Activated naive CD4-positive, alpha-beta T cell treated with anti-CD3 and anti-CD28 coated beads for 36 hours (primary cell): ENCODE measurements around the gene CCDC71. TPM values are rescaled to one million over a fixed set of nuclear protein-coding genes. Genes with fewer than 3 reads are reported as not detected.

ENCODE experiments used
- CTCF ChIA-PET: fragments of 350-600 bp; sonication (Branson Sonifier 250); formaldehyde crosslinking; loops from one replicate; lab custom pipeline; 2021; ENCODE audit warnings: antibody characterized with exemption; lab: Charles Lee
- DNase-seq: peaks from one replicate; pipeline ENCODE4 v3.0.0-alpha.2; 2020
- H3K27ac Mint-ChIP-seq: one replicate; pipeline ENCODE4 v1.8.0; 2021; ENCODE audit warnings: mild to moderate bottlenecking, mixed read lengths
- H3K27me3 Mint-ChIP-seq: one replicate; pipeline ENCODE4 v1.8.0; 2021; ENCODE audit warnings: low read depth, mixed read lengths
- H3K36me3 Mint-ChIP-seq: one replicate; pipeline ENCODE4 v1.8.0; 2021; ENCODE audit warnings: low read depth, mixed read lengths
- H3K4me1 Mint-ChIP-seq: one replicate; pipeline ENCODE4 v1.8.0; 2021; ENCODE audit warnings: low read depth, mixed read lengths
- H3K4me3 Mint-ChIP-seq: one replicate; pipeline ENCODE4 v1.8.0; 2021; ENCODE audit warnings: mild to moderate bottlenecking, moderate library complexity, mixed read lengths
- H3K9me3 Mint-ChIP-seq: one replicate; pipeline ENCODE4 v1.8.0; 2021; ENCODE audit warnings: mixed read lengths
- intact Hi-C: fragments of 100-400 bp; cut with micrococcal nuclease; formaldehyde crosslinking; loops from one replicate; pipeline ENCODE4 v1.15.1; 2023
- total RNA-seq, 2 experiments: library from RNA; stranded (reverse); gene quantifications; one replicate each; pipeline ENCODE4 v1.2.3, GENCODE V29; 2021

Gene CCDC71
- total RNA-seq, 2 experiments from 2014 or later = 11.8 to 12.8 TPM

GRCh38 chr3:49122886-49123545, 43.1 kb downstream of the CCDC71 start:
- Mint-ChIP-seq H3K4me3 (no peak overlapping the region), H3K27ac (no peak overlapping the region), H3K36me3 (peaks cover 2% of the 10 kb centered on the region), H3K27me3 (no peaks in the 10 kb centered on the region), H3K4me1 (peaks cover 17% of the 10 kb centered on the region), H3K9me3 (no peaks in the 10 kb centered on the region)
- no peak for DNase-seq
- intact Hi-C loops = no loop called here
- CTCF ChIA-PET = no interaction called here

GRCh38 chr3:49122451-49122850, 43.7 kb downstream of the CCDC71 start:
- no peak for DNase-seq
- Mint-ChIP-seq H3K4me1 (peaks cover 20% of the 10 kb centered on the region), H3K27ac (peak overlapping the region; percentile 84), H3K27me3 (no peaks in the 10 kb centered on the region), H3K36me3 (peaks cover 6% of the 10 kb centered on the region), H3K9me3 (no peaks in the 10 kb centered on the region), H3K4me3 (no peak overlapping the region)
- CTCF ChIA-PET = interaction anchor here (0.5 kb wide), 1 partner anchor 441 kb away, joined by 3 read pairs; no protein-coding TSS in a partner anchor
- intact Hi-C loops = no loop called here

DNA sequence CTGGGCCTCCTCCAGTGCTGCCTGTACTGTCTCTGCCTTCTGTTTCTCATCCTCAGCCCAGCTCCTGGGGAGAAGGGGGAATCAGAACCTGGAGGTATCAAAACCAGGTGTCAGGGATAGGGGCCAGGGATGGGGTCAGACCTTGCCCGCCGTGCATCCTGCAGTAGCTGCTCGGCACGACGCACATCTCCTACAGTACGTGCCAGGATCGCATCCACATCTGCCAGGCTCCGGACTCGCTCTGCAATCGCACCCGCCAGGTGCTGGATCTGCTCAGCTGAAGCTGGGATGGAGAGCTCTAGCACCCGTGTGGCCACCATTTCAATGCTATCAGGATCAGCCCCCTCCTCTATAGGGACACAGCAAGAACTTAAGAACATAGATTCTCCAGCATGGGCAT, 44.1 kb downstream of the CCDC71 start:
- Mint-ChIP-seq H3K27ac (peak overlapping the region; percentile 84), H3K27me3 (no peaks in the 10 kb centered on the region), H3K9me3 (no peaks in the 10 kb centered on the region), H3K4me1 (peaks cover 20% of the 10 kb centered on the region), H3K36me3 (peaks cover 6% of the 10 kb centered on the region), H3K4me3 (peak overlapping the region; percentile 86)
- no peak for DNase-seq
- intact Hi-C loops = no loop called here
- CTCF ChIA-PET = interaction anchor here (0.5 to 1.6 kb wide), 3 partner anchors 37 to 441 kb away, joined by 3 to 5 read pairs (median 3); partner anchors contain the start of gene KLHDC8B

- no peak for DNase-seq
- peak overlapping the region; percentile 84 for H3K27ac Mint-ChIP-seq
- CTCF ChIA-PET = interaction anchor here (0.8 to 1.6 kb wide), 3 partner anchors 14 to 50 kb away, joined by 3 to 5 read pairs (median 4); partner anchors contain the start of gene KLHDC8B
- no peaks in the 10 kb centered on the region for H3K9me3 Mint-ChIP-seq
- peaks cover 10% of the 10 kb centered on the region for H3K36me3 Mint-ChIP-seq
- peak overlapping the region; percentile 86 for H3K4me3 Mint-ChIP-seq
- no peaks in the 10 kb centered on the region for H3K27me3 Mint-ChIP-seq
- peaks cover 20% of the 10 kb centered on the region for H3K4me1 Mint-ChIP-seq
- intact Hi-C loops = loop anchor here (2.0 kb wide), 1 partner anchor 46 kb away; the partner anchor contains the start of gene CCDC71
Observed at GRCh38 chr3:49121132-49121736, 44.9 kb downstream of the CCDC71 start.

DNA sequence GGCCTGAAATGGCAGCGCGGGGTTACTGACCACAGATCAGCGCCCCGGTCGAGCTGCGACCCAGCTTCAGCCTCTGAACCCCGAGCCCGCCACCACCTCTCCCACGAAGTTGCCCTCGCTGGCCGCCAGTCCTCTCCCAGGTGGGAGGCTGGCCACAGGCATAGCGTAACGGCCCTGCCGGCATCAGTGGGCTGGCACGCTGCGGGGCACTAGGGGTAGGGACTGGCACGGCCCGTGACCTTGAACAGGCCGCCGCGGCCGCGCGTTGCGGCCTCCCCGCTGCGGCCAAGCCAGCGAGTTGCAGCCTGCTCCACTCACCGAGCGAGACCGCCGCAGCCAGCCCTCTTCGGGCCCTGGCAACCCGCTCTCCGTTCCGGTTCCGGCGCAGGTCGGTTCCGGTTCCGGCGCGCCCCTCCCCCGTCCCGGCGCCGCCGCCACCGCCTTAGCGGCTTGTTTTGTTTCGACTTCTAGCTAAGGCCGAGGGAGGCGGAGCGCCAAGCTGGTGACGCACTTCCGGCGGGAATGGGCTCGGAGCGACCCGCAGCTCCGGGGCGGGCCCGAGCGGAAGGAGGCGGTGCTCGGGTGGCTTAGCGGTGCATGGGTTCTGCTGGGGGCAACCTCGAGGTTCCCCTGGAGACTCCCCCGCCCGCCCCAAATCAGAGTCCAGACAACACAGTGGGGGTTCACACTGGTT, 45.5 kb downstream of the CCDC71 start, which contains the start of gene USP19:
USP19 (minus strand) TSS at position 386 of the 694 bp plus-strand sequence. CDS start 1,678 bp downstream, outside the sequence.
- Mint-ChIP-seq H3K4me1 (peaks cover 20% of the 10 kb centered on the region), H3K9me3 (no peaks in the 10 kb centered on the region), H3K27me3 (no peaks in the 10 kb centered on the region), H3K27ac (peak within 1 kb of the TSS; percentile 84), H3K36me3 (peaks cover 14% of the 10 kb centered on the region), H3K4me3 (peak within 1 kb of the TSS; percentile 86)
- DNase-seq = peak; percentile 96
- intact Hi-C loops = loop anchor here (1.0 to 2.0 kb wide), 3 partner anchors 16 to 46 kb away; partner anchors contain the start of genes CCDC71, QARS1 and QRICH1
- CTCF ChIA-PET = interaction anchor here (0.8 to 1.6 kb wide), 2 partner anchors 15 to 50 kb away, joined by 4 to 5 read pairs; partner anchors contain the start of gene KLHDC8B

GRCh38 chr3:49120096-49120437, 46.1 kb downstream of the CCDC71 start:
- H3K4me1 Mint-ChIP-seq = peaks cover 20% of the 10 kb centered on the region
- peak overlapping the region; percentile 84 for H3K27ac Mint-ChIP-seq
- H3K36me3 Mint-ChIP-seq = peaks cover 19% of the 10 kb centered on the region
- intact Hi-C loops = loop anchor here (1.0 to 2.0 kb wide), 3 partner anchors 16 to 47 kb away; partner anchors contain the start of genes CCDC71, QARS1 and QRICH1
- DNase-seq = no peak
- no peaks in the 10 kb centered on the region for H3K9me3 Mint-ChIP-seq
- H3K4me3 Mint-ChIP-seq = peak overlapping the region; percentile 86
- no peaks in the 10 kb centered on the region for H3K27me3 Mint-ChIP-seq
- CTCF ChIA-PET = interaction anchor here (0.8 to 1.0 kb wide), 2 partner anchors 9 to 15 kb away, joined by 3 to 4 read pairs; no protein-coding TSS in a partner anchor

DNA sequence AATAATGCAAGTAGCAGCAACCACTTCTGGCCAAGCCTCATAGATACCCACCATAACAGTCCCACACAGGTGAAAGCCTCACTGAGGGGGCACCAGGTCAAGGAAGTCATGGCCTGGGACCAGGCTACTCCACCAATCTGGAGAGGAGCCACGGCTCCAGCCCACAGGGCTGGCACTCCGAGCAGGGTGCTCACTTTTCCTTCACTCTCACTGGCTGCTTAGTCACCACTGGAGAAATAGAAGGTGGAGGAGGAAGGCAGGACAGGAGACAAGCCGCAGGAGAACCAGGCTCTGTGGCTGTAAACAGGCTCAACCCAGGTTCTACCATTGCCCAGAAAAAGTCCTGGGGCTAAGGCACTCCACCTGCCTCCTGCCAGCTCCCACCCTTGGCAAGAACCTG, 46.7 kb downstream of the CCDC71 start:
- Mint-ChIP-seq H3K4me3 (peak overlapping the region; percentile 86), H3K27ac (peak overlapping the region; percentile 84), H3K9me3 (no peaks in the 10 kb centered on the region), H3K4me1 (peaks cover 20% of the 10 kb centered on the region), H3K36me3 (peaks cover 20% of the 10 kb centered on the region), H3K27me3 (no peaks in the 10 kb centered on the region)
- DNase-seq = no peak
- intact Hi-C loops = no loop called here
- CTCF ChIA-PET = interaction anchor here (1.0 kb wide), 1 partner anchor 9 kb away, joined by 3 read pairs; no protein-coding TSS in a partner anchor

DNA sequence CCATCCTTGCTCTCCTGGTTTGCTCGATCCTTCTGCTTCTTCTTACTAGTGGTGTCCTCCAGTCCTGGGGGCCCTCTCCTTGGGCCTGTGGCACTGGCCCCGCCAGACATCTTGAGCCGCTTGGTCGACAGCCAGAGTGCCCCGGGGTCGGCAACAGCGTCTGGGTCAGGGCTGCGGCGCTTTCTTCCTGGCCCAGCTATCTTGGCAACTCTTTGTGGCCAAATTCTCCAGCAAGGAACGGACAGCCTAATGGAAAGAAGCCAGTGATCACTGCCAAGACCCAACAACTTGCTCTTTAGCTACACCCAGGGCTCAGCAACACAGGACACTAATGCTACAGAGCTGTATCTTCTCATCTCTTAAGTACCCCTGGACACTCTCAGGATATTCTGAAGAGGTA, 47.1 kb downstream of the CCDC71 start:
- Mint-ChIP-seq H3K27me3 (no peaks in the 10 kb centered on the region), H3K4me1 (peaks cover 20% of the 10 kb centered on the region), H3K9me3 (no peaks in the 10 kb centered on the region), H3K27ac (no peak overlapping the region), H3K36me3 (peaks cover 22% of the 10 kb centered on the region), H3K4me3 (peak overlapping the region; percentile 86)
- no peak for DNase-seq
- CTCF ChIA-PET = interaction anchor here (1.0 kb wide), 1 partner anchor 8 kb away, joined by 3 read pairs; no protein-coding TSS in a partner anchor
- intact Hi-C loops = no loop called here

Other genes with a start within 250 kb of the CCDC71 start
- gene ARIH2, start 247.5 kb downstream of the CCDC71 start, total RNA-seq = 10 to 100 TPM; 96.1 to 99.1 TPM
- gene P4HTM, start 176.1 kb downstream of the CCDC71 start, total RNA-seq = 10 to 100 TPM; 20.2 to 21.7 TPM
- gene WDR6, start 158.9 kb downstream of the CCDC71 start, total RNA-seq = 100 to 1,000 TPM; 119 to 120 TPM
- 10 to 100 TPM; 19.5 to 19.7 TPM for gene DALRD3, start 147.8 kb downstream of the CCDC71 start, total RNA-seq
- gene NDUFAF3, start 144.2 kb downstream of the CCDC71 start, total RNA-seq = 100 to 1,000 TPM; 113 to 115 TPM
- gene IMPDH2, start 136.9 kb downstream of the CCDC71 start, total RNA-seq = 100 to 1,000 TPM; 565 to 593 TPM
- 100 to 1,000 TPM; 100 to 111 TPM for gene QRICH1, start 72.3 kb downstream of the CCDC71 start, total RNA-seq
- 100 to 1,000 TPM; 265 to 281 TPM for gene QARS1, start 61.6 kb downstream of the CCDC71 start, total RNA-seq
- 10 to 100 TPM; 44.3 to 46.5 TPM for gene USP19, start 45.5 kb downstream of the CCDC71 start, total RNA-seq
- not detected for gene LAMB2, start 33.3 kb downstream of the CCDC71 start, total RNA-seq
- gene KLHDC8B, start 5.3 kb upstream of the CCDC71 start, total RNA-seq = 1 to 10 TPM; 1.8 to 2.4 TPM
- 1 to 10 TPM; 1.7 TPM for gene C3orf62, start 110.9 kb upstream of the CCDC71 start, total RNA-seq
- gene USP4, start 173.7 kb upstream of the CCDC71 start, total RNA-seq = 10 to 100 TPM; 68.0 to 69.7 TPM
- gene GPX1, start 192.0 kb upstream of the CCDC71 start, total RNA-seq = 100 to 1,000 TPM; 198 to 202 TPM
- gene RHOA, start 245.6 kb upstream of the CCDC71 start, total RNA-seq = 100 to 1,000 TPM; 463 to 491 TPM
- 1 to 10 TPM; 9.4 to 9.5 TPM for gene TCTA, start 246.1 kb upstream of the CCDC71 start, total RNA-seq